ENCODE measurements around the gene SUGCT. TPM values are rescaled to one million over a fixed set of nuclear protein-coding genes. Genes with fewer than 3 reads are reported as not detected.

The SUGCT gene
- total RNA-seq, 1 experiment from 2014 or later = 4.6 TPM

DNA sequence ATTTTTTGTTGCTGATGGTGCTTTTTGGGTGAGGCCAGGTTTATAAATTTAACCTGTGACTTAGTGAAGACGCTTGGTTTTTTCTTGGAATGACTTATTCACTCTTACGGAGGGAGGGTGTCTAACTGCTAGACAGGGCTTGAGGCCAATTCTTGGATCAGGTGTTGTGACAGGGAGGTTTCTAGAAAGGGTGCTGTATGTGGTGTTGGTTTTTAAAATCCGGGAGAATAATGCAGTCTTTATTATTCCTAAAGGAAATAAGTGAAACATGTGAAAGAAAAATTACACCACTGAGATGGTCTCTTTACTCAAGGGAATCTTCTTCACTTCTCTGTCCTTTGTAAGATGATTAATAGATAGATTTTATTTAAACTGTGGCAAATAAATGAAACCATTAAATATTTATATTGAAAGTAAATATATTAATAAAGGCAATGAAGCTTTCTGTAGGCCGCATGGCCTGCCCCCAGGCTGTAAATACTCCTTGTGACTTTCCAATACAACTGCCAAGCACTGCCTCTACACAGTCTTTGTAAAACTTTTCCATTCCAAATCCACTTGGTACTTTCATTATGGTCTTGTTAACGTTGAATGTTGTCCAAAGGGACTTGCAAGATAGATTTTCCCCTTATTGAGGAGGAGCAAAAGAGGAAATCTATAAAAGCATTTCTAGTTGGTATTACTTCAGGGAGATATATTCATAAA lies 323.1 kb downstream of the SUGCT start:
- POLR2A ChIA-PET = no interaction called here
- H3K27me3 Mint-ChIP-seq (ENCODE audit: low read depth) = no peaks in the 10 kb centered on the region
- CTCF ChIA-PET = interaction anchor here (0.6 kb wide), 1 partner anchor 39 kb away, joined by 3 read pairs; no protein-coding TSS in a partner anchor
- no peaks in the 10 kb centered on the region for H3K9me3 Mint-ChIP-seq
- peaks cover 7% of the 10 kb centered on the region for H3K4me1 Mint-ChIP-seq
- H3K36me3 Mint-ChIP-seq = no peaks in the 10 kb centered on the region
- no peak for ATAC-seq
- H3K27ac Mint-ChIP-seq = no peak overlapping the region
- TF ChIP-seq, protein P1, sequence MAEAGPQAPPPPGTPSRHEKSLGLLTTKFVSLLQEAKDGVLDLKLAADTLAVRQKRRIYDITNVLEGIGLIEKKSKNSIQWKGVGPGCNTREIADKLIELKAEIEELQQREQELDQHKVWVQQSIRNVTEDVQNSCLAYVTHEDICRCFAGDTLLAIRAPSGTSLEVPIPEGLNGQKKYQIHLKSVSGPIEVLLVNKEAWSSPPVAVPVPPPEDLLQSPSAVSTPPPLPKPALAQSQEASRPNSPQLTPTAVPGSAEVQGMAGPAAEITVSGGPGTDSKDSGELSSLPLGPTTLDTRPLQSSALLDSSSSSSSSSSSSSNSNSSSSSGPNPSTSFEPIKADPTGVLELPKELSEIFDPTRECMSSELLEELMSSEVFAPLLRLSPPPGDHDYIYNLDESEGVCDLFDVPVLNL (CRISPR knock-in tag; IDR thresholded peaks at IDR 0.05; ENCODE audit: borderline replicate concordance, low read depth) = no peak
- TF ChIP-seq, protein P2, sequence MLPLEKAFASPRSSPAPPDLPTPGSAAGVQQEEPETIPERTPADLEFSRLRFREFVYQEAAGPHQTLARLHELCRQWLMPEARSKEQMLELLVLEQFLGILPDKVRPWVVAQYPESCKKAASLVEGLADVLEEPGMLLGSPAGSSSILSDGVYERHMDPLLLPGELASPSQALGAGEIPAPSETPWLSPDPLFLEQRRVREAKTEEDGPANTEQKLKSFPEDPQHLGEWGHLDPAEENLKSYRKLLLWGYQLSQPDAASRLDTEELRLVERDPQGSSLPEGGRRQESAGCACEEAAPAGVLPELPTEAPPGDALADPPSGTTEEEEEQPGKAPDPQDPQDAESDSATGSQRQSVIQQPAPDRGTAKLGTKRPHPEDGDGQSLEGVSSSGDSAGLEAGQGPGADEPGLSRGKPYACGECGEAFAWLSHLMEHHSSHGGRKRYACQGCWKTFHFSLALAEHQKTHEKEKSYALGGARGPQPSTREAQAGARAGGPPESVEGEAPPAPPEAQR (CRISPR knock-in tag; IDR thresholded peaks at IDR 0.05) = no peak
- TF ChIP-seq ZNF263 (CRISPR knock-in tag; IDR thresholded peaks at IDR 0.05; ENCODE audit: low read depth) (no peak), NR2C2 (CRISPR knock-in tag; IDR thresholded peaks at IDR 0.05) (no peak), FOXJ3 (CRISPR knock-in tag; IDR thresholded peaks at IDR 0.05; ENCODE audit: borderline replicate concordance) (no peak), GRHL2 (CRISPR knock-in tag; IDR thresholded peaks at IDR 0.05; ENCODE audit: insufficient replicate concordance, severe bottlenecking) (no peak), ZNF138 (CRISPR knock-in tag; conservative IDR thresholded peaks at IDR 0.05) (no peak), TCF7 (CRISPR knock-in tag; IDR thresholded peaks at IDR 0.05; ENCODE audit: low read depth) (no peak), ZNF121 (CRISPR knock-in tag; IDR thresholded peaks at IDR 0.05) (no peak), CREM (CRISPR knock-in tag; IDR thresholded peaks at IDR 0.05) (no peak), ETV6 (CRISPR knock-in tag; IDR thresholded peaks at IDR 0.05) (no peak), GTF2I (CRISPR knock-in tag; conservative IDR thresholded peaks at IDR 0.05) (no peak)
- TF ChIP-seq, protein P3, sequence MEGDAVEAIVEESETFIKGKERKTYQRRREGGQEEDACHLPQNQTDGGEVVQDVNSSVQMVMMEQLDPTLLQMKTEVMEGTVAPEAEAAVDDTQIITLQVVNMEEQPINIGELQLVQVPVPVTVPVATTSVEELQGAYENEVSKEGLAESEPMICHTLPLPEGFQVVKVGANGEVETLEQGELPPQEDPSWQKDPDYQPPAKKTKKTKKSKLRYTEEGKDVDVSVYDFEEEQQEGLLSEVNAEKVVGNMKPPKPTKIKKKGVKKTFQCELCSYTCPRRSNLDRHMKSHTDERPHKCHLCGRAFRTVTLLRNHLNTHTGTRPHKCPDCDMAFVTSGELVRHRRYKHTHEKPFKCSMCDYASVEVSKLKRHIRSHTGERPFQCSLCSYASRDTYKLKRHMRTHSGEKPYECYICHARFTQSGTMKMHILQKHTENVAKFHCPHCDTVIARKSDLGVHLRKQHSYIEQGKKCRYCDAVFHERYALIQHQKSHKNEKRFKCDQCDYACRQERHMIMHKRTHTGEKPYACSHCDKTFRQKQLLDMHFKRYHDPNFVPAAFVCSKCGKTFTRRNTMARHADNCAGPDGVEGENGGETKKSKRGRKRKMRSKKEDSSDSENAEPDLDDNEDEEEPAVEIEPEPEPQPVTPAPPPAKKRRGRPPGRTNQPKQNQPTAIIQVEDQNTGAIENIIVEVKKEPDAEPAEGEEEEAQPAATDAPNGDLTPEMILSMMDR (IDR thresholded peaks at IDR 0.05) = no peak
- TF ChIP-seq, protein P4, sequence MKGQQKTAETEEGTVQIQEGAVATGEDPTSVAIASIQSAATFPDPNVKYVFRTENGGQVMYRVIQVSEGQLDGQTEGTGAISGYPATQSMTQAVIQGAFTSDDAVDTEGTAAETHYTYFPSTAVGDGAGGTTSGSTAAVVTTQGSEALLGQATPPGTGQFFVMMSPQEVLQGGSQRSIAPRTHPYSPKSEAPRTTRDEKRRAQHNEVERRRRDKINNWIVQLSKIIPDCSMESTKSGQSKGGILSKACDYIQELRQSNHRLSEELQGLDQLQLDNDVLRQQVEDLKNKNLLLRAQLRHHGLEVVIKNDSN (CRISPR knock-in tag; IDR thresholded peaks at IDR 0.05) = no peak
- TF ChIP-seq, protein P5, sequence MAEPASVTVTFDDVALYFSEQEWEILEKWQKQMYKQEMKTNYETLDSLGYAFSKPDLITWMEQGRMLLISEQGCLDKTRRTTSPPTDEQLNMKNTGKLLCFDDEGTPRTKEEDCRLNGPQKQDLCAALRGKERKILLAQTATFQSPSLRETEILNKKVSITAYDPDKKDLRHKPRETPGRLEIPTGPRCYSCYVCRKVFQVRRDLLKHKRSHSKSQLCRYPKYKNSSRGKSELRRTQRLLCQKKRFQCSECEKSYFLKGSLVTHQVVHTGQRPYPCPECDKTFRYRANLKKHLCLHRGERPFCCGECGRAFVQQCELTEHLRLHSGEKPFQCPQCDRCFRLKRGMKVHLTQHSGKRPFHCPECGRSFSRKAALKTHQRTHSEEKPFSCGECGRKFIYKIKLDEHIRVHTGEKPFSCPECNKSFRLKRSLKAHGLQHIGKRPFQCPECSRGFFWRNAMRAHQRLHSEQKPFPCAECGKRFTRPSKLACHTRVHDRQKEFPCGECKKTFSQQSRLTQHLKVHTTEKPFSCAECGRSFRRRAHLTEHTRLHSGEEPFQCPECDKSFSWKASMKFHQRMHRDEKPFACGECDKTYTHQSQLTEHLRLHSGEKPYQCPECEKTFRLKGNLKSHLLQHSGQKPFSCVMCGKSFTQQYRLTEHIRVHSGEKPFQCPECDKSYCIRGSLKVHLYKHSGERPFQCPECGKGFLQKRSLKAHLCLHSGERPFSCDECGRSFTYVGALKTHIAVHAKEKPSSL (CRISPR knock-in tag; conservative IDR thresholded peaks at IDR 0.05) = no peak
- TF ChIP-seq, protein P6, sequence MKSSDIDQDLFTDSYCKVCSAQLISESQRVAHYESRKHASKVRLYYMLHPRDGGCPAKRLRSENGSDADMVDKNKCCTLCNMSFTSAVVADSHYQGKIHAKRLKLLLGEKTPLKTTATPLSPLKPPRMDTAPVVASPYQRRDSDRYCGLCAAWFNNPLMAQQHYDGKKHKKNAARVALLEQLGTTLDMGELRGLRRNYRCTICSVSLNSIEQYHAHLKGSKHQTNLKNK (CRISPR knock-in tag; IDR thresholded peaks at IDR 0.05) = no peak
- TF ChIP-seq, protein P7, sequence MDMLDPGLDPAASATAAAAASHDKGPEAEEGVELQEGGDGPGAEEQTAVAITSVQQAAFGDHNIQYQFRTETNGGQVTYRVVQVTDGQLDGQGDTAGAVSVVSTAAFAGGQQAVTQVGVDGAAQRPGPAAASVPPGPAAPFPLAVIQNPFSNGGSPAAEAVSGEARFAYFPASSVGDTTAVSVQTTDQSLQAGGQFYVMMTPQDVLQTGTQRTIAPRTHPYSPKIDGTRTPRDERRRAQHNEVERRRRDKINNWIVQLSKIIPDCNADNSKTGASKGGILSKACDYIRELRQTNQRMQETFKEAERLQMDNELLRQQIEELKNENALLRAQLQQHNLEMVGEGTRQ (CRISPR knock-in tag; IDR thresholded peaks at IDR 0.05) = no peak
- H3K4me3 Mint-ChIP-seq = no peak overlapping the region
- DNase-seq (ENCODE audit: low spot score) = no peak
